GM19099 (cell line): ENCODE results near the gene ARFIP1.

Experiments
- POLR2A ChIP-seq: IDR thresholded peaks from 3 replicates; pipeline ENCODE4 v1.6.1; 2011; ENCODE audit warnings: low read depth; ENCODE audit not compliant: insufficient read length; ENCODE audit errors: extremely low read depth

The ARFIP1 gene

DNA sequence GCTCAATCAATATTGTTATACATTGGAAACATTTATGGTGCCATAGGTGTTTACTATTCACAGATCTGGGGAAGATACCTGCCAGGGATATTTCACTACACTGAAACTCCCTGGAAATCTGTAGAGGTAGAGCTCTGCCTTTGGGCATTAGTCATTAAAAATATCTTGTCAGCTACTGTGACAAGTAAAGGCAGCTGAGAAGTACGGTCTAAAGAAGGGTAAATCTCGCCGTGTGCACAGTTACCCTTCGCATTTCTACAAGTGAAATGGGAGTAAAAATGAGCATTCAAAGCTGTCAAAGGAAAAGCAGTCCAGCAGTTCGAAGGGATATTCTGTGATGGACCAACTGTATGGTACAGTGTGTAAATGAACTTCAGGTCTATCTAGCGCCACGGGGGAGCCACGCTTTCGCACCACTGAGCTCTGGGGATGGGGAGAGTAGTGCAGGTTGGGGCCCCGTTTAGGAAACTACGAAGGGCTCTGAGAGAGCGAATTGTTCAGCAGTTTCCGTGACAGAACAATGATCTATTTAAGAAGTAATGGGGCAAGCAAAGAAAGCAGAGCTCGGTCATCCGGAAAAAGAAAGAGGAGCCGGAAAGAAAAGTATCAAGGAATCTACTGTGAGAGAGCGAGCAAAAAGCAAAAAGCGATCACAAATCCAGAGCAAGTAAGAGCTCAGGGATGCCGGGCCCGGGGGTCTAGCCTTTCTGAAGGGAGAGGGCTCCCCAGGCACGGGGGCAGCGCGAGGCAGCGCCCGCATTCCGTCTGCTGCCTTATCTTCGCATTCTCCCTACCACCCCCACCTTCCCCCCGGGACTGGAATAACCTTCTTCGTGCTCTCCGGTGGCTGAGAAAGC lies 870 bp upstream of the ARFIP1 start:
- no peak for TF ChIP-seq POLR2A

GRCh38 chr4:152780267-152780778 lies 569 bp downstream of the ARFIP1 start:
- TF ChIP-seq POLR2A, result no peak

- no peak for TF ChIP-seq POLR2A
Measured at GRCh38 chr4:152784490-152785350, 5.0 kb downstream of the ARFIP1 start.

DNA sequence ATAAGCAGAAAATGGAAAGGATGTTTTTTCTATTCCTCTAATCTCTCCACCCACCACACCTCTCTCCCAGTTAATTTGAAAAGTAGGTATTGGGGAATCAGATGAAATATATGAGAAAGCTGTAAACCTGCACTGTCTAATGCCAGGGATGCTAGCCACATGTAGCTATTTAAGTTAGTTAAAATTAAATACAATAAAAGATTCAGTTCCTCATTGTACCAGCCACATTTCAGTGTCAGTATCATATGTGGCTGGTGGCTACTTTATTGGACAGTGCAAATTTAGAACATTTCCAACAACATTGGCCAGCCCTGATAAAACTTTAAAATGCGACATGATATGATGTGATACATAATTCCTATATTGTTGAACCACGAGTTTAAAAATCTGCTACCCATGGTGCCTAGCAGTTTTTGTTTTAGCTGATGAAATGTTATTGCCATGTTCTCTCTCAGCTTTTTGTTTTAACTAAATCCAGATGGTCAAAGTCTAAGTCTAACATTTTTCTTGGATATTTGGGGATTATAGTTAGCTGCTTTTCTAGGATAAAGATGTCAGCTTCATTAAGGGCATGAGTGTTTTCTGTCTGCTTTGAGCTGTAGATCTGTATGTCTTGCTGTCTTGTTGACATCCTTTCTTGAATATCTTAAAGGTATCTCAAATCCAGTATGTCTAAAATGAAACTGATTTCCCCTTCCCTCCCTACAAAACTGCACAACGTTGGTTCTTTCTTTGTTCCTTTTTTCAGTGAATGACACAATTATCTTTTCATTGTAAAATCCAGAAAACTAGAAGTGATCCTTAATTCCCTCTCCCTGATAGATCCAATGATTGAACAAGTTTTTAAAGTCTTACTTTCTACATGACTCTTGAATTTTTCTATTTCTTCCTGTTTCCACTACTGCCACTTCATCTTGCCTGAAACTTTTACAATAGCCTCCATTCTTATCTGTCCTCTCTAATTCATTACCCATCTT lies 6.2 kb downstream of the ARFIP1 start:
- no peak for TF ChIP-seq POLR2A

DNA sequence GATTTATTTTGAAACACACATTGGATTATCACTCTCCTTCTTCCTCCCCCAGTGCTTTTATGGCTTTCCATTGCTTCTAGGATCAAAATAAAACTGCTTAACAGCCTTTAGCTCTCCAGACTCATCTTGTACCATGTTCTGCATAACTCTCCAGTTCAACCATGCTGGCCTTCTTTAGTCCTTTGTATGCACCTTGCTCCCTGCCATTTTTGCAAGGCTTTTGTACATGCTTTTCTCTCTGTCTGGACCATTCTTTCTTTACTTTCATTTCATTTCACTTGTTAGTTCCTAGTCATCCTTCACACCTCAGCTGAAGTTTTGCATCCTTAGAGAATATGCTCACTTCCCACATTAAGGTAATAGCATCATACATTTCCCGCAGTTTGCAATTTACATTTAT lies 6.9 kb downstream of the ARFIP1 start:
- TF ChIP-seq POLR2A, result no peak

DNA sequence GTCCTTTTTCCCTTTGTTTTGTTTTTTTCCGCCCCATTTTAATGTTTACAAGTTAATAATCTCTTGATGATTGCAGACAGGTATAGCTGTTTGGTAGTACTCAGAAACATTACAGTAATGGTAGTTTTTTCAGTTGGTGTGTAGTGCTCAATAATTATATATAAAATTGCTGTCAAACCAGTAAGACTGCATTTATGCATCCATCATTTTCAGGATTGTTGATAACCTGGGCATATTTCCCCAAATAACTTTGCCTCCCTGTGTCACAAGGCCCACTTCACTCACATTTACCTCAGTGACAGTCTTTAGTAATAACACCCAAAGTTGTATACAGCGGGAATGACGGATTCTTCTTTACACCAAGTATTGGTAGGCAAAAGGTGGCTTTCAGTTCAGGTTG lies 16.1 kb downstream of the ARFIP1 start:
- TF ChIP-seq POLR2A, result no peak

GRCh38 chr4:152803541-152803940 lies 23.8 kb downstream of the ARFIP1 start:
- TF ChIP-seq POLR2A, result no peak

- TF ChIP-seq POLR2A, result no peak
Measured at GRCh38 chr4:152805071-152805650, 25.4 kb downstream of the ARFIP1 start.

DNA sequence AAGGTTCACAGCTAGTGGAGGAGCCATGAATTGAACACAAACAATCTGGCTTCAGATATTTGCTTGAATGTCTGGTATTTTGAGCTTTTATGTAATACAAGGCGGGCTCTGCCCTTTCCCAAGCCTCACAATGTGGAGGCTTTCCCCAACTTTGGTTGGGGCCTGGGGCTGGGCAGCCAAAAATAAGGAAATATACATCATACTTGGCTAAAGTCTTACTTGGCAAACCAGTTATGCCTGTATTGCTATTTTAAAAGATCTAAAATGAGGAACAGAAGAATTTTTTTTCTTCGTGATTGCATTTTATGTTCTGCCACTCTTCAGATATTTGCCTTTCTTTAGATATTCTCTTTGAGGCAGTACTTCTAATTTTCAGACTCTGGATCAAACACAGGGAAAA lies 26.1 kb downstream of the ARFIP1 start:
- no peak for TF ChIP-seq POLR2A

GRCh38 chr4:152806501-152807125 lies 26.9 kb downstream of the ARFIP1 start:
- no peak for TF ChIP-seq POLR2A

DNA sequence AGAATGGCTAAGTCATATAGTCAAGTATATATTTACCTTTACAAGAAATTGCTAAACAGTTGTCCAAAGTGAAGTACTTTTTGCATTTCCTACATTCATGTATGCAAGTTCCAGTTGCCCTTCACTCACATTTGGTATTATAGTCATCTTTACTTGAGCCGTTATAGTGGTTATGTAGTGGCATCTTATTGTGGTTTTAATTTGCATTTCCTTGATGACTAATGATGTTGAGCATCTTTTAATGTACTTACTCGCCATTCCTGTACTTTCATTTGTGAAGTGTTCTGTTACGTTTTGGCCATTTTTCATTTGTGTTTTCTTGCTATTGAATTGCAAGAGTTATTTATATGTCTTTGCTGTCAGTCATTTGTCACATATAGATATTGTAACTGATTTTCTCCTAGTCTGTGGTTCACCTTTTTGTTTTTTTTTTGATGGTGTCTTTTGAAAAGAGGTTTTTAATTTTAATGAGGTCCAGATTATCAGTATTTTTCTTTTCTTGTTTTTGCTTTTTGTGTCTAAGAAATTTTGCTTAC lies 27.6 kb downstream of the ARFIP1 start:
- no peak for TF ChIP-seq POLR2A

GRCh38 chr4:152808670-152809069 lies 28.9 kb downstream of the ARFIP1 start:
- no peak for TF ChIP-seq POLR2A

- TF ChIP-seq POLR2A, result no peak
Measured at GRCh38 chr4:152810715-152811287, 31.0 kb downstream of the ARFIP1 start.
